Pons (tissue), 1 donor: ENCODE results near the gene DIAPH3.

Experiments used
- DNase-seq: peaks from one replicate; pipeline ENCODE4 v3.0.0-alpha.2; 2016; ENCODE audit warnings: low spot score

DIAPH3 gene

DNA sequence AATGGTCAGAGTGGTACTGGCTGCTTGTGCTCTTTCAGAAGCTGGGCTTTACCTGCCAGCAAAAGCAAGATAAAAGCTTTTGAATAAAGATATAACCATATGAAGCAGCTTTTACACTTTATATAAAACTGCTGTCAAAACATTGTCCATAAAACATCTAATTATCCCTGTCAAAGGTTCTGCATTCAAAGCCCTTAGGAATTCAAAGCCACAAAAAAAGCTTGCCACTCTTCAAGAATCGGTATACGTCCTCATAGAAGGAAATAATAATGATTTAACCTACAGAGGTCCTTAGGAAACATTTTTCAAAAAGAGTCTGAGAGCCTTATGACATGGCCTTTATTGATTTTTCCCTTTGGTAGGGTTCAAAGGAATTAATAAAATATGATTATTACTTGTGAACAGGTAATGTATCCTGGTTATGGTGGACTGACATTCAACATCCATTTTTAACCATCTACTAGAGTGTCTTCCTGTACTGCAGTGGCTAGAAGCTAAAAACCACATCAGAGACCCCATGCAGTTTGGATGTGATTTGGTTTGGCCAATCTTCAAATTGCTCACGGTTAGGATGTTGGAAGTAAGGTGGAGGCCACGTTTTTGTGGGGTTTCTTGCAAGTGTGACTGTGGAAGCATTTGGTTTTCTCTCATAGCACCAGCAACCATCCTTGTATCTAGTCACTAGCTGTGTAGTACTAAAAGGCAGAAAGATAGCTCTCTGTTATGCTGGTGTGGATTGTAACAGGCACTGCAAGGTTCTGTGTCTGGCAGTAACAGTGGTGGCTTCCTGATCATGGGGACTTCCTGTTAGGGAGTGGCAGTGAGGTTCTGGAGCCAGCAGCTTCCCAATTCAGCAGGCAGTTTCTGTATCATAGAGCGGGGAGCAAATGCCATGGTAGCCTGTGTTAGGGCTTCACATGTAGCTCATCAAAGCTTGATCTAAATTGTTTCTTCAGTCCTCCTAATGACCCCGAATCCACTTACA is 441.5 kb downstream of the DIAPH3 start:
- no peak for DNase-seq

DNA sequence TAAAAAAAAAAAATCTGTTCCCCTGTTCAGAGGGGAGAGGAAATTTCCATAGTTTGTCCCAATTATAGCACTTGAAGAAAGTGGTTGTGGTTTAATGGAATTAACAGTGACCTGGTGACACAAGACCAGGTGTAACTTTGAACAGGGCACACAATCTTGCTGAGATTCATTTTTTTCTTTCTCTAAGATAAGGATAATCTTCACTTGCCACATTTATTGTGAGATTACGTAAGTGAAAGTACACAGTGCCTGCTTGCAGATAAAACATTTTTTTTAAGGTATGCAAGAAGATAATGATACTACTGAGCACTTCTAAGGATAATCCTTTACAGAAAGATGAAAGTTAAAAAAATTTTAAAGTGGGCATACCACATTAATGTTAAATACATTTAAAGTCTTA is 448.1 kb downstream of the DIAPH3 start:
- no peak for DNase-seq

DNA sequence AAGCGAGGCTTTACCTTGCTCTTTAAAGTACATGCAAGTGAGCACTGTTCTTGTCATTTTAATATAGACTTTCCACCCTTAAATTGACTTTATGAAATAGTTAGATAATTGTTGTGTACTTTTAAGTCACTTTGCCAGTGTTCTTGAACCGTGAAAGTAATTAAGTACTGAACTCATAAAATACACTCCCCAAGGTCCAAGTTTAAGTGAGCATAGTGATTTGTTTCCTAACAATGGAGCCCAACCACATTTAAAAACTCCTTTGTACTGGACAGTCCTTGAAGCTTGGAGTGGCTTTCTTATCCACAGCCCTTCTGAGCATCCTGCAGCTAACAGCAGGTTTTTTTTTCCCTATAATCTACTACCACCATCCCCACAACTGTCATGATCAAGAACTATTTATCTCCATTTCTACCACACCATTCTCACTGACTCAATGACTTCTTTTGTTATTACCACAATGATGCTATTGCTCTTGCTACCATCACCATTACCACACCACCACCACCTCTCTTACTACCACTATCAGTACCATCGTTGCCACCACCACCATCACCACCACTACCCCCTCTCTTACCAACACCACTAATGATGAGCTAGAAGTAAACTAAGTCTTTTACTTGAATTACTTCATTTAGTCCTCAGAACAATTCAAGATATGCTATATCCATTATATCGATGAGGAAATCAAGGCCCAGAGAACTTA is 452.6 kb downstream of the DIAPH3 start:
- no peak for DNase-seq

DNA sequence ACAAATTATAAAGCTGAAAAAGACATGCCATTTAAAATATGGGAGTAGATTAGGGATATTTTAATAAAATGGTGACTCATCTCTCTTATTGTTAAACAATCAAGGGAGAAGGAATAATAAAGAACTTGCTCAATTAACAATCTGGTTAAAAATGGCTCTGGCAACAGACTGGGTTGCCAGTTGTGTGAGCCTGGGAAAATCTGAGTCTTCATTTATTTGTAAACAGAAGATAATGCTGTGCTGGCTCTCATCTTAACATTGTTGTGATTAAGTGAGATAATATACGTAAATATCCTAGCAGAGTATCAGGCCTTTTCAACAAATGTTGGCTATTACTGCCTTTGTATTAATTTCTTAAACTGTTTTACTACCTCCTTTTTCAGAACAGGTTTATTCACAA is 453.3 kb downstream of the DIAPH3 start:
- DNase-seq, result no peak

DNA sequence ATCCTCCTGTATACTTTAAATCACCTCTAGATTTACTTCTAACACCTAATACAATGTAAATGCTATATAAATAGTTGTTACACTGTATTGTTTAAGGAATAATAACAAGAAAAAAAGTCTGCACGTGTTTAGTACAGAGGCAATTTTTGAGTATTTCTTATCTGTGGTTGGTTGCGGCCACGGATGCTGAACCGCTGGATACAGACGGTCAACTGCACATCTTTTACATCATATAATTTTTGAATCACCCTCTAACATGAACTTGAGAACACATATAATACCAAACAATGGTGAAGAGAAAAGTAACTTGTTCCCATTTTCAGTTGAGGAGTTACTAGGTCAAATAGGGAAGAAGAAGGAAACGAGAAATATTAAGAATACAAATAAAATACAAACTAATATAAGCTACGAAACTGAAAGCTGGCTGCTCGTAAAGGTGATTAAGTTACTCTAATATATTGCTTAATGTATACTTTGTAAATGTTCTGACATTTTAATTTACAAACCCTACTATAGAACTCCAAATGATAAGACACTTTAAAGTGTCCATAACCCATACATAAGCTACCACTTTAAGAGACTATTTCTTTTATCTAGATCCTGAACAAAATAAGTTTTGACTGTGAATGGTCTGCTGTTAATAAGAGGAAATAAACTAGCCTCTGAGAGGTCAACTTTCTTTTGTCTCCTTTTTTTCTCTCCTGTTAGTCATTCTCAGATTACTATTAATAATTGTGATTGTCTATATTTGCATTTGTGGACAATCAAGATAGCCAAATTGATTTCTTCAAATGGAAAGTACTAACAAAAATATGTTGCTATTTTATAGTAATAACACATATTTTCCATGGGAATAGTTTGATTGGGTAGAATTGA is 457.4 kb downstream of the DIAPH3 start:
- no peak for DNase-seq

DNA sequence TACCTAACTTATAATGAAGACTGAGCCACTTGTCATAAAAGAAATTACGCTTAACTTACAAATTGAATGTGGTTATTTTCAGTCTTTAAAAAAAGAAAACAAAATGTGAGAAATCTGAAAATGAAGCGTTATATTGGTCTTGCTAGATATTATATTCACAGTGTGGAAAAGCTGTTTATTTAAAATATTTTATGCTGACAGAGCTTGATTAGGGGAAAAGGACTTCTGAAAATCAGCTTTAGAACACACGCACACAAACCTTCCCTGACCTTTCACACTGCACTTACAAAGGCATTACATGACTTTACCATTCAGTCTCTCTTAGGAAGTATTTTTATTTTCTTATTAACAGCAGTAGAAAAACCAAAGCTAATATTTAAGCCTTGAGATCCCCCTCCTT is 461.5 kb downstream of the DIAPH3 start:
- no peak for DNase-seq

DNA sequence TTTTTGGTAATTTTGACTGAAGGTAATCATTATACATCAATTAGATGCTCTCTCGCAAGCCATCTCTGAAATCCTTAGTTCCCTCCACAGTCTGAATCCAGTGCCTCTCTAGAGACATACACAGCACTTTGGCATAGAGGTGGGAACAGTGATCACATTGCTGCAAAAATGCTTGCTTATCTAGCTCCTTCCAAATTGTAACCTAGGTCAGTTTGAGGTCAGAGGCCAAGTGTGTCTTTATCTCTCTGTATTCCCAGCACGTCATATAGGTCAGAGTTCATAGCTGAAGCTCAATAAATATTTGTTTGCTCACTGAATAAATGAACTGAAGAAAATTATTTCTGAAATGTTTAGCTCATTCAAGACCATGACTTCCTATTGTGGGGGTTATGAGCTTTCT is 462.5 kb downstream of the DIAPH3 start:
- DNase-seq, result no peak

DNA sequence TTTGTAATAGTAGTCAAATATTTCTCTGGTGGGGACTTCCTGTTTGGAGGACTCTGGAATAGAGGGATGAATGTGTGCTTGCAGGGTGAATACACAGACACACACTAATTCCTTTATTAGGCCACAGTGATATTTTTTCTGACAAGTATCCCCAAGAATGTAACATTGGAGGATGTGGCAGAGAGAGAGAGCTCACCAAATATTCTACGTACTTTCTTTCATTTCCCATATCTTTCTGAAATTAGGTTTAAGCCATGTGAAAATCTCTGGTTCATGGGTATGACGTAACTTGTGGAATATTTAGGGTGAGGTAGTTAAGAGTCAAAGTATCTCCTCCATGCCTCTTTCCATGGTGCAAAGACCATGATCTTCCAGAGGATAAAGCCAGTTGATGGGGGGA is 463.4 kb downstream of the DIAPH3 start:
- no peak for DNase-seq

DNA sequence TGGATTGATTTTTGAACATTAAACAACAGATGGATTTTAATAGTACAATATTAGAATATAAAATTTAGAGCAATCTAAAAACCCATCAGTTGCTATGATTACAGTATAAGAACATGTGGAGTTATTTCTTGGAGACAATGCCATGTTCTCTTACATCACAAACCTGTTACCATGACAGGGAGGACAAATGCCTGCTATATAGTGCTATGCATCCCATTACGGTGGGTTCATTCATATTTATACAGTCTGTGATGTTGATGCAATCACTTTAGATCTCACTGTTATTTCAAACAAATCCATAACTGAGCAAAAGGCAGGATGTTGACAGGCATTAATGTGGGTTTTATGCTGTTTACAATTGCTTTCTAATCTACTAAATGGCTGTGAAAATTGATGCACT is 467.5 kb downstream of the DIAPH3 start:
- DNase-seq, result no peak

DNA sequence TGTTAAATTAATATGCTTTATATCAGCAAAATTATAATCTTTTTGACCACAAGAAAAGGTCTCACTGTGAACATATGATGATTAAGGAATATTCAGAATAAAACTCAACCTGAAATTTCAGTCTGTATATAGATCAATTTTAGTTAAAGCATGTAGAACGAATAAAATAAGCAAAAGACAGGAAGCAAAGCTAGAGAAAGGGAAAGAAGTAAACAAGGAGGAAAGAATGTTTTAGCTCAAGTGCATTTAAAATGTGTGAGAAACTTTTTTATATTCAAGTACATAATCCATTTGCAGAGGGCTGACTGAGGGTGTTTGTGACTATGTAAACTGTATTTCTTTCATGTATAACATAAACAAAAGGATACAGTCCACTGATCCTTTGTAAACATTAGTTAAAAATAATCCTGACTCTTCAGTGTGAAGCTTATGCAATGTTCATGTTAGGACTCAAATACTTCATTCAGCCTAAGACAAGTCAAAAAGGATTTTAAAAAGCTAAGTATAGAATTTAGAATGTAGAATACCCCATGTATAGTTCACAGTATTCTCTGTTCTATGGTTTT is 472.1 kb downstream of the DIAPH3 start:
- no peak for DNase-seq

DNA sequence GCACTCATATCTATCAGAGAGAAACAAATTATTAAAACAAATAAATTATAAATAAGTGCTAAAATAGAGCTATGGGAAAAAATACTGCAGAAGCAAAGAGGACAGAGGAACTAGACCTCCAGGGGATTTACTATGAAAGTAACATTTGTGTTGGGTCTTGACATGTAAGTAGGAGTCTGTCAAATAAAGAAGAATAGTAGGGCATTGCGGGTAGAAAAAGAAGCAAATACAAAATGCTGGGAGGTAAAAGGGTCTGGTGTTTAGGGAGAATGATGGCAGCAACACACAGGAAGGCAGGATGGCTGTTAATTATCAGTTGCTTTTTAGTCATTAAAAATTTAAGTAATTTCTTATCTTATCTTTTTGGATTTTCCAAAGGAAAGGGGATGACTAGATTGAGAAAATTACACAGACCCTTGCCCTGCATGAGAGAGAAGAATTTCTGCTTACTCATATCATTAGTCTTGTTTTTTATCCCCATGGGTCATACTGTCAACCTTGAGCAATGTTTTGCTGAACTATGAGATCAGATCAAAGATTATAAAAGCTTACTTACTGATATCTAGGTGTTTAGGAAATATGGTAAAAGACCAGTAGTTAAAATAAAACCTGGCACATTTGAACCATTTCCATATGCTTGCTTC is 472.7 kb downstream of the DIAPH3 start:
- DNase-seq, result no peak

DNA sequence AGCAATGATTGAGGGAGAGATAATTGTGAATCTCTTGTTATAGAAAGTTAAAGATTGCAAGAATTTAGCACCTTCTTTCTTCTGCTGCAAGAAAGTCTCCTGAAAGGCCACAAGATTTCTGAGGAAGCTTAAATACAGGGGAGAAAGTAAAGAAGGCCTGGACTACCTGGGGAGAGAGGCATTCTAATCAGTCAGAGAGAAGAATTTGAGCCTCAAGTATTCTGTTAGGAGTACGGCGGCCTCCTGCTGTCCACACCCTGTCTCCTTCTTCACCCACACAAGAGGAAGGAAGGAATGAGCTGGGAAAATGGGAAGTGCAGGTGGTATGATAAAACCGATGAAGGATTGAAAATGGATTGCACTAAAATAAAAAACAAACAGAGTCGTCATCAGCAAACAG is 474.7 kb downstream of the DIAPH3 start:
- no peak for DNase-seq

DNA sequence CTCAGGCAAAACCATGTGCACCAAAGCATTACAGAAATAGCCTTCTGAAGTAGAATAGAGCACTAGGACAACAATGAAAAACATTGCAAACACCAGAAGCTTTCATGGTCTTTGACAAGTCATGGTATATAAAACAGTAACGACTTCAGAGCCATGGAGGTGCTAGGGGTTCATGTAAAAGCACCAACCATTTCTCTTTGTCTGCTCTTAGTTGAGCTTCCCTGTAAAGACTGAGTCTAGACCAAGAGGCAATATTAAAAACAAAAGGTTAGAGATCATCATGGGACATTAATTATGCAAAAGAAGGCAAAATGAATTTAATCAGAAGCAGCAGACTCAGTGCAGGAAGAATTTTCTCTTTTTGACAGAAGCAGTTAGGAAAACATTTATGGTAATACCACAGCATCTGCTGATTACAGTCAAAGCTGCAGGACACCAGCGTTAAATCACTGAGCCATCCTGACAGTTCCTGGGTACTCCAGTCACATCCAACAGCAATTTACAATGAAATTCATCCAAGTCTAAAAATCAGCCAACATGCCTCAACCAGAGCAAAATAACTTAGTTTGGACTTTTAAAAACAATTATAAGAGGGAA is 476.8 kb downstream of the DIAPH3 start:
- no peak for DNase-seq

DNA sequence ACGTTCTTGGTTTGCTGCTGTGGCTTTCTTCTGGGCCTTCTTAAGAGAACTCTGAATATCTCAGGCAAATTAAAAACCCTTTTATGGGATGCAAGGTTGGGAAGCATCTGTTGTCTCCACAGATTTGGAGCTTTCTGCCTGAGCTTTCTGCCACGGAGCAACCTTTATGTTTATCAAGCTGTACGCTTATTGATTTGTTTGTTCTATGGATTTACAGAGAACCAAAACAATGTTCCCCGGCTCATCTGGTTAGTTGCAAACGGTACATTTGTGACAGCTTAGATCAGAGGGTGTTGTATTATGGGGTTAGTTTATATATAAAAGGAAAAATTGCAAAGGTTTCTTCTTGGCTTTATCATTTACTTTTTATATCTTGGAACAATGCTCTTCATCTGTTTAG is 479.6 kb downstream of the DIAPH3 start:
- no peak for DNase-seq

DNA sequence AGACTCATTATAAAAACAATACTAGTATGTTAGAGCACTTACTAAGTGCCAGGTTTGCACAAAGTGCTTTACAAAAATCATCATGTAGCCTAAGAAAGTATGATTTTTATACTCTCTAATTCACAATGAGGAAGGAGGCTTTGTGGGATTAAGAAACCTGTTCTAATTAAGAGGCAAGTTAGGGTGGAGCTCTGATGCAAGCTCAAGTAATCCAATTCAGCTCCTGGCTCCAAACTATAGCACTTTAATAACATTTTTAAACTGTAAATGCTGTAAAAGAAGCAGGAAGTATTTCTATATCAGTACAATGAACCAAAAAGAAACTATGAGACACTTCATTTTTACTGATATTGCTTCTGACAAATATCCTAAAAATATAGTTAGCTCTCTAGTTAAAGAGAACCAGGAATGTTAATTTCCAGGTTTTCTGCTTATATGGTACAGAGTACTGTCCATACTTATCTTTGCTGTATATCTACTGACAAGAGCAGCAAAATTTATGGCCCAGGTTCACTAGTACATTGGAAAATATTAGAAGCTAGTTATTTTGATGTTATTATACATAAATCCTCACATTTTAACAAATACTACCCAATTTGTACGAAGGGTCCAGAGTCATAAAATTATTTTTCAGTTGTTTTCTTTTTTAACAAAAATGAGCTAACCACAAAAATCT is 482.0 kb downstream of the DIAPH3 start:
- DNase-seq, result no peak

DNA sequence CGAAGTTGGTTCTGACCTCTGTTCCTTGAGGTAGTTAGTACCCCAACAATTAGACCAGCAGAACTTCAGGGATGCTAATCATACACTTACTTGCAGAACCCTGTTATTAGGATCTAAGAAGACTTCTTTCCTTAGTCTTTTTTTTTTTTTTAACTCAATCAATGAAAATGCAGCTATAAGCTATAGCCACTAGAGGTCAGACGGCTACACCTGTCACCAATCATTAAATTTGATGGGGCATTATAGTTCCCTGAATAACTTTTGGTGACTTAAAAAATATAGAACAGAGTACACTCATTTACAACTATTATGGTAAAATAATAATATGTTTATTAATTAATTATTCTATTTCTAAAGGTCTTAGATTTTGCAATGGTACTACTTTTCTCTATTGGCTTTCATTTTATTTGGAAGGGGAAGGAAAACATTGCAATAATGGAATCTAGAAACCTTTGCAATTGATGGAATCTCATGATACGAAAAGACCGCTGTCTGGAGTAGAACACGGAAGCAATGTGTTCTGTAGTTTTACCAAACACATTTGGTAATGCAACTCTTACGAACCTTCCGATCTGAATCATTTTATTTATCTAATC is 483.2 kb downstream of the DIAPH3 start:
- DNase-seq, result peak; percentile 22

DNA sequence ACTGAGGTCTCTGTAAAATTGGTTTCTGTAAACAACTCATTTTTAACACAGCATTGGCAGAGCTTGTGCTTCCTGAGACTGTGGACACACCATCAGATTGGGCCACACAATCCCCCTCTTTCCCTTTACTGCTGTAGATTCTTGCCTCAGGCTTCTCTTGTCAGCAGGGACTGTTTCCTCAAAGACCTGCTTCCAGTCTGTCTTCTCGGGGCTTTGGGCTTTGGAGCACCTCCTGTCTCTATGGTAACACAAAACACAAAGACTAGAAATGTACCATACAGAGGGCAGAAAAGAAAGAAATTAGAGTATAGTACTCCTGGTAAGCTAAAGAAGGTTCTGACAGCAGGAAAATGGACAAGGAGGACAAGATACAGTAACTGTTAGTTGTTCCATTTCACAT is 484.5 kb downstream of the DIAPH3 start:
- DNase-seq, result no peak

DNA sequence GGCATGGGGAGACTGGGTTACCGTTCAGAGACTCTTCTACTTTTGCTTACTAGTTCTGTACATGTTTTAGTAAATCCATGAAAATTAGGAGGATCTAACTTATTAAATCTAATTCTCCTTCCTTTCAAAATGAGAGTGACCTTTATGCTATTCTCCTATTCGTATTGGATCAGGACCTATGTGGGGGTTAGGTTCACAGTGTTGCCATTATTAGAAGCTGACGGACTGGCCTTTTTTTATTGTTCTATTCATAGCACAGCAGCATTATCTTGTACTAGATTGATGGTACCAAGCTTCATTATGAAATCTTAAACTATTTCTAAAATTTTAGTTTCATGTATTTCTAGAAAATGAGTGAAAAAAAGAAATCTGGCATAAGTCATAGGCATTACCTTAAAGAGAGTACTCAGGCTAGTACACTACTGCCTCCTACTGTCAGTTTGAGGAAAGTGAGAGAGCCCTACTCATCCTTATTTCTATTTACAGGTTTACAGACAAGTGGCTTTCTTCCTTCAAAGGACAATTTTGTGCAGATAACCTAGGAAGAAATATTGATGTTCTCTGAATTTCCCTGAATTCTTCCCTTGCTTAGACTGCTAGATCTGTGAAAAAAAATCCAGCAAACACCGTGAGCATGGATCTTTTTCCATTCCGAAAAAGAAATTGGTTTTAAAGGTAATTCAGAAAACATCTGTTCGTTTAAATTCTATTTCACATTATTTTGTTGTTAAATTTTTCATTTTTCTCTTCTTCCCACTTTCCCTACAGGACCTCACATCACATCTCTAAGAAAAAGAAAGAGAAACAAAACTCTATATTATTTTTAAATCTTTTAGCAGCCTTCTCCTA is 485.5 kb downstream of the DIAPH3 start:
- peak; percentile 68 for DNase-seq

DNA sequence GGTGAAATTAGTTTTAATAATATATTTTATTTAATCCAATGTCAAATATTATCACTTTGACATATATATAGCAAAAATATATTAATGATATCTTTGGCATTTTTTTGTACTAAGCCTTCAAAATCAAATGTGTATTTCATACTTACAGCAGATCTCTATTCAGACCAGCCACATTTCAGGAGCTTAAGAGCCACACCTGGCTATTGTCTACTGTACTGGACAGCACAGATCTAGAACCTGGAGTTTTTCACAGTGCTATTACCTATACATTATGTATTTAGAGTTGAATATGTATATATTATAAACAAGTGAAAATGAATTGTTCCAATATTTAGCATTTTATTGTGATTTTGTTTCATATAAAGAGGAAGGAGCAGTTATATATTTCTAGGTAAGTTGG is 486.3 kb downstream of the DIAPH3 start:
- no peak for DNase-seq
